ENCODE data around the gene WBP1. TPM values are rescaled to one million over a fixed set of nuclear protein-coding genes. Genes with fewer than 3 reads are reported as not detected.

Gene WBP1
- total RNA-seq, 2 experiments from 2014 or later: 68.8 to 70.8 TPM

DNA sequence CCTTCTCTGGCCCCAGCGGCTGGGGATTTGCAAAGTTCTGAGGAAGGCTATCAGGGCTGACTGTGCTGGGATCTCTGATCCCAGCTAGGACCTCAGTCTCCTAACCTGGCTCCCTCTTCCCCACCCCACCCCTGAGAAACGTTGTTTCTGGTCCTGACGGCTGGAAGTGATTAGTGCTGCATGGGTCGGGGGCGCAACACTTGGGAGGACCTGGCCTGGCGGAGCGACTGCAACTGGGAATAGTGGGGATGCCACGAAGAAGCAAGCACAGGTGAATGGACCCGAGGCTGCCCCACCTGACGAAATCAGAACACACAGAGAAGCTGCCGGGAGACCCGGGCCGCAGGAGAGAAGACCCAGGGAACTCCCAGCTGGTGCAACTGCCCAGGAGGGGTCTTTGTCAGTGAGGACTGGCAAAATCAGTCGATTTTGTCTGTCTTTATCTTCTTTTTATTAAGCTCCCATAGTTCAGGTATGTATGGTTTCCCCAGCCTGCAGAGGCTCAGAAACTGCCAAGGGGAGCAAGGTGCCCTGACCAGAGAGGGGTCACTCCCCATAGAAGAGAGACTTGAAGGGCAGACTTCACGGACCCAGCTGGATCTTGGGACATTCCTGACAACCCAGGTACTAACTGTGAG, 41.8 kb downstream of the WBP1 start:
- Histone ChIP-seq H3K9me2 (ENCODE audit: insufficient read depth, low read length) (no peaks in the 10 kb centered on the region), H4K20me1 (ENCODE audit: insufficient read depth, low read length) (no peaks in the 10 kb centered on the region), H3K36me3 (ENCODE audit: insufficient read depth, low read length) (peaks cover 4% of the 10 kb centered on the region; the same call in 1 of the 2 replicates), H3K9me3 (ENCODE audit: low read length) (no peaks in the 10 kb centered on the region), H3K27ac (ENCODE audit: low read depth, low read length, poor library complexity, severe bottlenecking) (no peak overlapping the region), H3K4me1 (ENCODE audit: insufficient read depth, low read length, poor library complexity, severe bottlenecking) (peaks cover 9% of the 10 kb centered on the region), H3K4me3 (ENCODE audit: low read depth, low read length, poor library complexity, severe bottlenecking) (no peak overlapping the region), H3K79me2 (ENCODE audit: insufficient read depth, low read depth, low read length) (no peaks in the 10 kb centered on the region), H3K4me2 (ENCODE audit: low read length) (no peak overlapping the region), H2AFZ (ENCODE audit: low read length) (no peak overlapping the region)
- BruUV-seq (replicated peaks): no TSS peak
- ChIA-PET POLR2A (interaction anchor here (1.1 kb wide), 1 partner anchor 74 kb away, joined by 3 read pairs; no protein-coding TSS in a partner anchor), CTCF (ENCODE audit: unreplicated experiment) (no interaction called here)
- TF ChIP-seq, protein P1, sequence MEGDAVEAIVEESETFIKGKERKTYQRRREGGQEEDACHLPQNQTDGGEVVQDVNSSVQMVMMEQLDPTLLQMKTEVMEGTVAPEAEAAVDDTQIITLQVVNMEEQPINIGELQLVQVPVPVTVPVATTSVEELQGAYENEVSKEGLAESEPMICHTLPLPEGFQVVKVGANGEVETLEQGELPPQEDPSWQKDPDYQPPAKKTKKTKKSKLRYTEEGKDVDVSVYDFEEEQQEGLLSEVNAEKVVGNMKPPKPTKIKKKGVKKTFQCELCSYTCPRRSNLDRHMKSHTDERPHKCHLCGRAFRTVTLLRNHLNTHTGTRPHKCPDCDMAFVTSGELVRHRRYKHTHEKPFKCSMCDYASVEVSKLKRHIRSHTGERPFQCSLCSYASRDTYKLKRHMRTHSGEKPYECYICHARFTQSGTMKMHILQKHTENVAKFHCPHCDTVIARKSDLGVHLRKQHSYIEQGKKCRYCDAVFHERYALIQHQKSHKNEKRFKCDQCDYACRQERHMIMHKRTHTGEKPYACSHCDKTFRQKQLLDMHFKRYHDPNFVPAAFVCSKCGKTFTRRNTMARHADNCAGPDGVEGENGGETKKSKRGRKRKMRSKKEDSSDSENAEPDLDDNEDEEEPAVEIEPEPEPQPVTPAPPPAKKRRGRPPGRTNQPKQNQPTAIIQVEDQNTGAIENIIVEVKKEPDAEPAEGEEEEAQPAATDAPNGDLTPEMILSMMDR (conservative IDR thresholded peaks at IDR 0.05; ENCODE audit: low read length): no peak
- TF ChIP-seq EZH2phosphoT487 (IDR thresholded peaks at IDR 0.05; ENCODE audit: borderline replicate concordance, low read depth, low read length): no peak
- intact Hi-C loops (cut with micrococcal nuclease; ENCODE audit: unreplicated experiment): no loop called here
- DNase-seq (ENCODE audit: low spot score): no peak

DNA sequence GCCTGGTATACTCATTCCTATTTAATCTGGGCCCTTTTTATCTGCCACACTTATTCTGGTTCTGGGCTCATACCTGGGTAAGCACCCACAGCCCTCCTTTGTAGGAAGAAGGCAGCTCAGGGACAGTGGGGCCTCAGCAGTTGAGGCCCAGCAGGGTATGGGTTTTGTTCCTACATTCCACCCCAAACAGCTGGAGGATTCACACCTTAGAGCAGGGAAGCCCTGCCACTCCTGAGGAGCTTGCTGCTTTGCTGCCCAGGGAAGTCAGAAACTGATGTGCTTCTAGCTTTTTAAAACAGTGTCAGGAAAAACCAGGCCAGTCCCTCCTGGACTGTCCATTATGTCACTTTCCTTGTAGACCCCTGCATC, 42.3 kb downstream of the WBP1 start:
- TF ChIP-seq, protein P1 (conservative IDR thresholded peaks at IDR 0.05; ENCODE audit: low read length): no peak
- peaks cover 9% of the 10 kb centered on the region for H3K36me3 ChIP-seq (ENCODE audit: insufficient read depth, low read length)

DNA sequence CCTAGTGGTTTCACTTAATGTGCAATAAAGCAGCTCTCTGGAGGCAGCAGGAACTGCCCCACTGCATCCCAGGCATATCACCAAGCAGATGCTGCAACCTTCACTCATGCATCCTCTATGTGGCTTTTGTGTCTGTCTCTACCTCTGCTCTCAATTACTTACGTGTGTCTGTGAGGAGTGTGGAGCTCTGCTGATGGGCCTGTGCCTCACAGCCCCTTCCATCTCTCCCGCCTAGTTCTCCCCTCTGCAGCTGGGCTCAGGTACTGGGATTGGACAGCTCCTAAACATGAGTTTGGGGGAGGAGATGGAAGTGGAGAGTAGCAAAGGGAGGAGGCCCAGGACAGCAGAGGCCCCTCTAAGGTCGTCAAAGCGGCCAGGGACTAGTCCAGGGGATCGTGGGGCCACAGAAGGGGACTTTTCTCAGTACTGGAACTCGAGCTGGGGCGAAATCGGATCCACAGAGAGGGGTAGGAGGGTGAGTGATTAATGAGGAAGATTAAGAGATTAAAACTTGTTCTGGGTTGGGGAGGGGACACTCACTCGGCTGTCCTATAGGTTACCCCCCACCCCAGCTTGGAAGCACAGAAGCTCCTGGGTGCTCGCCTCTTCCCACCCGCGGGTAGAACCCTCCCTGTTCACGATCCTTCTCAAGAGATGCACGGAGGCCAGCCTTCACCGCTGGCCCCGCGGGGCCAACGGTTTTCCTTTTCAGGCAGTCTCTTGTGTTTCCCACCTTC, 43.3 kb downstream of the WBP1 start:
- Histone ChIP-seq H3K4me2 (ENCODE audit: low read length) (no peak overlapping the region), H2AFZ (ENCODE audit: low read length) (no peak overlapping the region), H3K36me3 (ENCODE audit: insufficient read depth, low read length) (peaks cover 15% of the 10 kb centered on the region), H3K9me2 (ENCODE audit: insufficient read depth, low read length) (no peaks in the 10 kb centered on the region), H3K4me1 (ENCODE audit: insufficient read depth, low read length, poor library complexity, severe bottlenecking) (peaks cover 19% of the 10 kb centered on the region), H4K20me1 (ENCODE audit: insufficient read depth, low read length) (no peaks in the 10 kb centered on the region), H3K4me3 (ENCODE audit: low read depth, low read length, poor library complexity, severe bottlenecking) (no peak overlapping the region), H3K27ac (ENCODE audit: low read depth, low read length, poor library complexity, severe bottlenecking) (no peak overlapping the region), H3K9me3 (ENCODE audit: low read length) (no peaks in the 10 kb centered on the region), H3K79me2 (ENCODE audit: insufficient read depth, low read depth, low read length) (peaks cover 1% of the 10 kb centered on the region; the same call in 1 of the 2 replicates)
- intact Hi-C loops (cut with micrococcal nuclease; ENCODE audit: unreplicated experiment): no loop called here
- BruUV-seq (replicated peaks): no TSS peak
- no peak for DNase-seq (ENCODE audit: low spot score)
- CTCF ChIA-PET (ENCODE audit: unreplicated experiment): interaction anchor here (0.5 kb wide), 1 partner anchor 49 kb away, joined by 3 read pairs; no protein-coding TSS in a partner anchor
- POLR2A ChIA-PET: interaction anchor here (0.6 to 0.7 kb wide), 2 partner anchors 17 to 29 kb away, joined by 3 read pairs; partner anchors contain the start of gene HTRA2
- TF ChIP-seq, protein P1 (conservative IDR thresholded peaks at IDR 0.05; ENCODE audit: low read length): no peak
- TF ChIP-seq EZH2phosphoT487 (IDR thresholded peaks at IDR 0.05; ENCODE audit: borderline replicate concordance, low read depth, low read length): no peak

More for the DNA sequence above, 42.3 kb downstream of the WBP1 start:
- no peak overlapping the region for H2AFZ ChIP-seq (ENCODE audit: low read length)
- no peaks in the 10 kb centered on the region for H3K9me2 ChIP-seq (ENCODE audit: insufficient read depth, low read length)
- no TSS peak for BruUV-seq (replicated peaks)
- H4K20me1 ChIP-seq (ENCODE audit: insufficient read depth, low read length): no peaks in the 10 kb centered on the region
- H3K27ac ChIP-seq (ENCODE audit: low read depth, low read length, poor library complexity, severe bottlenecking): no peak overlapping the region
- no peak overlapping the region for H3K4me3 ChIP-seq (ENCODE audit: low read depth, low read length, poor library complexity, severe bottlenecking)
- no peak overlapping the region for H3K4me2 ChIP-seq (ENCODE audit: low read length)
- intact Hi-C loops (cut with micrococcal nuclease; ENCODE audit: unreplicated experiment): no loop called here
- H3K9me3 ChIP-seq (ENCODE audit: low read length): no peaks in the 10 kb centered on the region
- H3K4me1 ChIP-seq (ENCODE audit: insufficient read depth, low read length, poor library complexity, severe bottlenecking): peaks cover 11% of the 10 kb centered on the region
- H3K79me2 ChIP-seq (ENCODE audit: insufficient read depth, low read depth, low read length): no peaks in the 10 kb centered on the region
- POLR2A ChIA-PET: interaction anchor here (1.1 kb wide), 1 partner anchor 74 kb away, joined by 3 read pairs; no protein-coding TSS in a partner anchor
- DNase-seq (ENCODE audit: low spot score): no peak
- CTCF ChIA-PET (ENCODE audit: unreplicated experiment): no interaction called here
